Panc1 (cell line): ENCODE data around the gene ZNF25. TPM values are rescaled to one million over a fixed set of nuclear protein-coding genes. Genes with fewer than 3 reads are reported as not detected.

Source experiments
- ATAC-seq: fragments of 200-7000 bp; cut with Tn5 transposase; 2 replicates; pipeline ENCODE4 v1.9.1; 2020; ENCODE audit warnings: mild to moderate bottlenecking, moderate library complexity
- BruUV-seq: library from RNA; stranded (reverse); fragments of 400-500 nt; replicated peaks from 2 replicates; lab custom pipeline; 2021; lab: Mats Ljungman, UMichigan
- CTCF ChIA-PET: fragments of 300-600 bp; sonication (Branson Sonifier 250); formaldehyde crosslinking; loops from one replicate; lab custom pipeline; 2022; ENCODE audit warnings: antibody characterized with exemption; lab: Charles Lee
- POLR2A ChIA-PET: fragments of 300-600 bp; sonication (Branson Sonifier 250); formaldehyde crosslinking; loops from one replicate; lab custom pipeline; 2022; ENCODE audit warnings: antibody characterized with exemption; lab: Charles Lee
- DNase-seq: peaks from one replicate; pipeline ENCODE4 v3.0.0-alpha.2; 2010; ENCODE audit warnings: low read depth, low spot score
- H3K27ac ChIP-seq: 2 replicates; pipeline ENCODE4 v1.5.1; 2011; ENCODE audit warnings: mild to moderate bottlenecking, low read length, inconsistent platforms
- H3K27me3 ChIP-seq: fragments of 200-500 bp; sonication (Bioruptor generic); 2 replicates; pipeline ENCODE4 v1.6.0; 2014; ENCODE audit warnings: low read length, inconsistent platforms; ENCODE audit not compliant: control insufficient read depth, insufficient read depth
- H3K36me3 ChIP-seq: fragments of 200-500 bp; sonication (Bioruptor generic); 2 replicates; pipeline ENCODE4 v1.5.1; 2014; ENCODE audit warnings: inconsistent platforms, mild to moderate bottlenecking, low read length, moderate library complexity; ENCODE audit not compliant: control insufficient read depth, insufficient read depth
- H3K4me1 ChIP-seq: 2 replicates; pipeline ENCODE4 v1.5.1; 2011; ENCODE audit warnings: inconsistent platforms, mild to moderate bottlenecking, low read length, moderate library complexity; ENCODE audit not compliant: control insufficient read depth, insufficient read depth
- H3K4me3 ChIP-seq, 2 experiments: 2 replicates each; pipeline ENCODE4 v1.5.1; 2011 to 2012; ENCODE audit warnings: low read depth in 2 of 2, low read length in 2 of 2, mild to moderate bottlenecking in 2 of 2, inconsistent platforms in 1 of 2, moderate library complexity in 1 of 2
- H3K9me3 ChIP-seq: fragments of 200-500 bp; sonication (Bioruptor generic); 2 replicates; pipeline ENCODE4 v1.5.1; 2014; ENCODE audit warnings: low read depth, mild to moderate bottlenecking, inconsistent platforms, low read length, moderate library complexity; ENCODE audit not compliant: control insufficient read depth, insufficient read depth
- CTCF ChIP-seq: fragments of 450-650 bp; IDR thresholded peaks from 2 replicates; pipeline ENCODE4 v1.5.1; 2017; ENCODE audit warnings: mild to moderate bottlenecking
- POLR2AphosphoS5 ChIP-seq: IDR thresholded peaks from 2 replicates; pipeline ENCODE4 v1.6.1; 2012; ENCODE audit warnings: mild to moderate bottlenecking, low read depth, low read length, moderate library complexity
- REST ChIP-seq, 2 experiments: IDR thresholded peaks; 2 replicates each; pipeline ENCODE4 v1.6.1; 2011 to 2012; ENCODE audit warnings: low read depth in 2 of 2, control low read depth in 1 of 2, low read length in 1 of 2, mild to moderate bottlenecking in 1 of 2, moderate library complexity in 1 of 2; ENCODE audit not compliant: insufficient read depth in 1 of 2
- SIN3A ChIP-seq: IDR thresholded peaks from 2 replicates; pipeline ENCODE4 v1.6.1; 2012; ENCODE audit warnings: low read depth, mild to moderate bottlenecking, low read length, moderate library complexity, borderline replicate concordance; ENCODE audit not compliant: insufficient read depth
- TCF7L2 ChIP-seq: IDR thresholded peaks from 2 replicates; pipeline ENCODE4 v1.6.1; 2011; ENCODE audit warnings: mild to moderate bottlenecking, low read depth, low read length, inconsistent platforms
- in situ Hi-C: cut with HindIII; loops from 2 replicates; pipeline ENCODE4 v1.10.0; 2016; ENCODE audit warnings: low sequenced_read_pairs, low pct_unique_long_range_greater_than_20kb
- intact Hi-C: fragments of 100-400 bp; cut with micrococcal nuclease; formaldehyde crosslinking; loops from one replicate; pipeline ENCODE4 v1.10.0; 2022; ENCODE audit not compliant: unreplicated experiment
- total RNA-seq: library from RNA; stranded (reverse); gene quantifications from one replicate; pipeline ENCODE4 v1.2.1, GENCODE V29; 2021; ENCODE audit not compliant: unreplicated experiment

ZNF25 gene
- total RNA-seq, 1 experiment from 2014 or later, result 2.9 TPM

GRCh38 chr10:37976880-37977203 lies 395 bp upstream of the ZNF25 start:
- no peaks in the 10 kb centered on the region for H3K4me1 ChIP-seq
- POLR2A ChIA-PET, result interaction anchor here (0.7 kb wide), 1 partner anchor 31 kb away, joined by 6 read pairs; no protein-coding TSS in a partner anchor
- in situ Hi-C loops, result no loop called here

GRCh38 chr10:37975401-37975991 lies 951 bp downstream of the ZNF25 start:
- TSS peak; percentile 64 for BruUV-seq
- ChIA-PET POLR2A (no interaction called here), CTCF (interaction anchor here (0.6 kb wide), 1 partner anchor 11 kb away, joined by 3 read pairs; no protein-coding TSS in a partner anchor)
- no peaks in the 10 kb centered on the region for H3K27me3 ChIP-seq
- H3K4me1 ChIP-seq, result no peaks in the 10 kb centered on the region
- no peaks in the 10 kb centered on the region for H3K36me3 ChIP-seq
- no peak for DNase-seq
- H3K4me3 ChIP-seq, result peak overlapping the region; percentile 67 to 71
- in situ Hi-C loops, result no loop called here
- intact Hi-C loops, result no loop called here
- no peak for ATAC-seq
- H3K9me3 ChIP-seq, result no peaks in the 10 kb centered on the region
- H3K27ac ChIP-seq, result peak overlapping the region; percentile 80
- TF ChIP-seq SIN3A (no peak), POLR2AphosphoS5 (no peak), CTCF (no peak), REST (IDR thresholded peaks at IDR 0.05; ENCODE audit: insufficient read depth in 1 of 2, low read depth in 2 of 2, low read length in 1 of 2) (no peak), TCF7L2 (no peak)

More at GRCh38 chr10:37976880-37977203, 395 bp upstream of the ZNF25 start:
- DNase-seq (no peak), ATAC-seq (no peak)
- intact Hi-C loops, result no loop called here
- H3K27me3 ChIP-seq, result no peaks in the 10 kb centered on the region
- H3K4me3 ChIP-seq, result peak overlapping the region; percentile 67 to 71
- H3K9me3 ChIP-seq, result no peaks in the 10 kb centered on the region
- CTCF ChIA-PET, result interaction anchor here (0.6 to 1.2 kb wide), 8 partner anchors 13 to 683 kb away, joined by 3 to 14 read pairs (median 9); partner anchors contain the start of gene ZNF33A
- H3K27ac ChIP-seq, result peak overlapping the region; percentile 76
- no TSS peak for BruUV-seq
- TF ChIP-seq REST (IDR thresholded peaks at IDR 0.05; ENCODE audit: insufficient read depth in 1 of 2, low read depth in 2 of 2, low read length in 1 of 2) (no peak), SIN3A (no peak), CTCF (no peak; the same call in none of the 2 replicates), POLR2AphosphoS5 (no peak), TCF7L2 (no peak)
- H3K36me3 ChIP-seq, result no peaks in the 10 kb centered on the region
